Hippocampal formation (tissue), 2 donors: ENCODE data around the gene TAF4.
"Not testable (repeated sequence)": the region's sequence is repeated elsewhere in the genome, so short reads cannot be mapped to it uniquely, and the experiment has no call there.

ENCODE experiments used
- DNase-seq, 2 donors: peaks; one replicate each; lab custom pipeline; 2025; lab: John Stamatoyannopoulos, UW

The TAF4 gene

DNA sequence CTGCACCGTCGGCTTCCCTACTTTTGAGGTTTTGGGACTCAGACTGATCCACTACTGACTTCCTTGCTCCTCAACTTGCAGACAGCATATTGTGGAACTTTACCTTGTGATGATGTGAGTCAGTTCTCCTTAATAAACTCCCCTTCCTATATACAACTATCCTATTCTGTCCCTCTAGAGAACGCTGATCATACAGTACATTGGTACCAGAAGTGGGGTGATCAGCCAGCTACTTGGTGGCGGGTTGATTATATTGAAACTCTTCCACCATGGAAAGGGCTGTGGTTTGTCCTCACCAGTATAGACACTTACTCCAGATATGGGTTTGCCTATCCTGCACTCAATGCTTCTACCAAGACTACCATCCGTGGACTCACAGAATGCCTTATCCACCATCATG, 7.6 kb upstream of the TAF4 start:
- DNase-seq, result no peak

DNA sequence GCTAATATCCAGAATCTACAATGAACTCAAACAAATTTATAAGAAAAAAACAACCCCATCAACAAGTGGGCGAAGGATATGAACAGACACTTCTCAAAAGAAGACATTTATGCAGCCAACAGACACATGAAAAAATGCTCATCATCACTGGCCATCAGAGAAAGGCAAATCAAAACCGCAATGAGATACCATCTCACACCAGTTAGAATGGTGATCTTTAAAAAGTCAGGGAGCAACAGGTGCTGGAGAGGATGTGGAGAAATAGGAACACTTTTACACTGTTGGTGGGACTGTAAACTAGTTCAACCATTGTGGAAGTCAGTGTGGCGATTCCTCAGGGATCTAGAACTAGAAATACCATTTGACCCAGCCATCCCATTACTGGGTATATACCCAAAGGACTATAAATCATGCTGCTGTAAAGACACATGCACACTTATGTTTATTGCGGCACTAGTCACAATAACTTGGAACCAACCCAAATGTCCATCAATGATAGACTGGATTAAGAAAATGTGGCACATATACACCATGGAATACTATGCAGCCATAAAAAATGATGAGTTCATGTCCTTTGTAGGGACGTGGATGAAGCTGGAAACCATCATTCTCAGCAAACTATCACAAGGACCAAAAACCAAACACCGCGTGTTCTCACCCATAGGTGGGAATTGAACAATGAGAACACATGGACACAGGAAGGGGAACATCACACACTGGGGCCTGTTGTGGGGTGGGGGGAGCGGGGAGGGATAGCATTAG, 6.2 kb upstream of the TAF4 start:
- not testable (repeated sequence) for DNase-seq

DNA sequence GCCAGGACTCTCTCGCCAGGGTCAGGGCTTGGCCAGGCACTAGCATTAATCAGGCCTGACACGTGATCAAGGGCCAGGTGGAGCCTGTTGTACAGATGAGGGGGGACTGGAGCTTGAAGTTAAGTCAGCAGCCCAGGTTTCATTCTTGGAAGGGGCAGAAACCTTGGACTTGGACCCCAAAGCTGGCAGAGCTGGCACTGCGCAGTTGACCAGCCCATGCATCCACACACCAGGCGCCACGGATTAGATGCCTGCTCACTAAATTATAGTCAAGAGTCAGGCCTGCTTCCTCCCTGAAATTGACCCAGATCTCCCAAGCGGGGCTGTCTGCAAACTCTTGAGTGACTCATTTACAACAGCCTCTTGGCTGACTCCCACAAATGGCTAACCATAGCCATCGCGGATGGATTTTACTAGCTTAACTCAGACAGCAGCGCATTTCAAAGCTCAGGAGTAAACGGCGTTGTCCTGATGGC, 4.1 kb upstream of the TAF4 start:
- DNase-seq, result no peak

DNA sequence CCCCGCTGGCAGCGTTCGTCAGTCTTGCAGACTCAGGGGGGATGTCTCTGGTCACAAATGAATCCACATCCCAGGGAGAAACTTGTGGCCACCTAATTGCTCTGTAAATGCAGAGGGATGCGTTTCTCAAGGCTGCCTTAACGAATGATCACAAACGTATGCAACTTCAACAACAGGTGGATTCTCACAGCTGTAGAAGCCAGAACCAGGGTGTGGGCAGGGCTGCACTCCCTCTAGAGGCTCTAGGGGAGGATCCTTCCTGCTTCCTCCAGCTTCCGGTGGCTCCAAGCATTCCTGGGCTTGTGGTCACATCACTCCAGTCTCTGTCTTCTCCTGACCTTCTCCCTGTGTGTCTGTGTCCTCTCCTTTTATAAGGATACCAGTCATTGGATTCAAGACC, 3.3 kb upstream of the TAF4 start:
- DNase-seq, result no peak

DNA sequence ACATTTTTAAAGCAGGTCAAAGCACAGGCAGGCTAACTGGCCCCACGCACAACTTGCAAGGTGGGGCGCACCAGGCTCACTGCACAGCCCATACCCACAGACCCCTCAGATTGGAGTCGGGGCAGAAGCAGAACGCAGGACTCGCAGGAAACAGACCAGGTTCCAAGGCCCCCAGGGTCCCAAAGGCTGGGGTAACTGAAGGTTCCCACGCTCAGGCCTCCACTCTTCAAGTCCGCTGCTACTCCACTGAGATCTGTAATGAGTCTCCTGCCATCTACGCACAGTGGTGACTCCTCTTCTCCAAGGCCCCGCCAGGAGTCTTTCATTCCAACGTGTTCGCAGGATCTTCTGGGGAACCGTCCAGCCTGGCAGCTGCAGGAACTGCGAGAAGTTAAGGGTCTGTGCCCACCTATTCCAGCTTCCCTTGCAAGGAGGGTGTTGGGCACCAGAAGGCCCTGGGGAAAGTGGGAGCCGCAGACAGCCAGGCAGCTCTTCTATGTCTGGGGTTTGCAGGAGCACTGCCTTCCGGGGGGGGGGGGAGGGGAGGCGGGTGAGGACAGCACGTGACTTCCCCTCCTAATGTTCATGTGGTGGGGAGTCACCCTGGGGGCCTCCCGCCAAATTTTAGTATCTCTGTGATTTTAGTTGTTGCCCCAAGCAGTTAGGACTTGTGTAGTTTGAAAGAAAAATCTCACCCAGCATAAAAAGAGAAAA, 2.0 kb upstream of the TAF4 start:
- no peak for DNase-seq

DNA sequence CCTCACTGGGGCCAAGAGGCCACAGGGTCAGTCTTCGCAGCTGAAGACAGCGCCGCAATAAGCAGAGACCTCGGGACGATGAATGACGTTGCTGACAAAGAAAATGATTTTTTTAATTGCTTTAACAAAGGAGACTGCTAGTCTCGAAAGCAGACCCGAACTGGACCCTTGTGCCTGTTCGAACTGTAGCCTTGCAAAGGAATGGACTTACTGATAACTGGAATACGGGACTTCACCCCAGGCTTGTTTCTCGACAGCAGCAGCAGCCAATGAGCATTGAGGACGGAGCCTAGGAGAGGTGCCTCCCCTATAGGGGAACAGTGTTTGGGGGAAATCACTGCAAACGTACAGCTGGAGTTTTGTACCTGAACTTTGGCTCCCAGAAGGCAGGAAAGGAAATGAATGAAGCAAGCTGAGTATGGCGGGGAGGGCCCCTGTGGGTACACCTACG, 1.3 kb upstream of the TAF4 start:
- peak in 1 of 2 donors; percentile 21 for DNase-seq

DNA sequence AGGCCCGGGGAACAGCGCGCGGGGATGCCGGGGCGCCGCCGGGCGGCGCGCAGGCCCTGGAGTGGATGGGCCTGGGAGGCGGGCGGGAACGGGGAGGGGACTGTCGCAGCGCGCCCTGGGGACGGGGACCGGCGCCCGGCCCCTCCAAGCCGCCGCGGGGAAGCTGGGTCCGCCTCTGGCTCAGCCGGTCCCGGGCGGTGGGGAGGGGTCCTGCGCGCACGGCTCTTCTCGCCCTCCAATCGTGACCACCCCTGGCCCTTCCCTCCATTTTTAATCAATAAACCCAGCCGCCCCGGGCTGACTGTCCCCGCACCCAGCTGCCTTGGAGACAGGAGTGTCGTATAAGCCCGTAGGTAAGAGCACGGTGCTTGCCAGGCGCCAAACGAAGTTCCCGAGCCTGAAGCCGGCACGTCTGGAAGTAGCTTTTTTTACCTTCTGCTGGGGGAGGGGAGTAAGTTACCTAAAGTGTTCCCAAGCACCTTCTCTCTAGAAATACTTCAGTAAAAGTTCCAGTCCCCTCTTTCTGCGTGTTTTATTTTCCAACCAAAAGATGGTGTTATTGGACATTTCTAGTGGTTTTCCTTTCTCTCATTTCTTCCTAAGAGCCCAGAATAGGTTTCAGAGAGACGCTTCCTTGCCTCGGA, 780 bp upstream of the TAF4 start:
- peak; percentile 31 to 56 for DNase-seq

DNA sequence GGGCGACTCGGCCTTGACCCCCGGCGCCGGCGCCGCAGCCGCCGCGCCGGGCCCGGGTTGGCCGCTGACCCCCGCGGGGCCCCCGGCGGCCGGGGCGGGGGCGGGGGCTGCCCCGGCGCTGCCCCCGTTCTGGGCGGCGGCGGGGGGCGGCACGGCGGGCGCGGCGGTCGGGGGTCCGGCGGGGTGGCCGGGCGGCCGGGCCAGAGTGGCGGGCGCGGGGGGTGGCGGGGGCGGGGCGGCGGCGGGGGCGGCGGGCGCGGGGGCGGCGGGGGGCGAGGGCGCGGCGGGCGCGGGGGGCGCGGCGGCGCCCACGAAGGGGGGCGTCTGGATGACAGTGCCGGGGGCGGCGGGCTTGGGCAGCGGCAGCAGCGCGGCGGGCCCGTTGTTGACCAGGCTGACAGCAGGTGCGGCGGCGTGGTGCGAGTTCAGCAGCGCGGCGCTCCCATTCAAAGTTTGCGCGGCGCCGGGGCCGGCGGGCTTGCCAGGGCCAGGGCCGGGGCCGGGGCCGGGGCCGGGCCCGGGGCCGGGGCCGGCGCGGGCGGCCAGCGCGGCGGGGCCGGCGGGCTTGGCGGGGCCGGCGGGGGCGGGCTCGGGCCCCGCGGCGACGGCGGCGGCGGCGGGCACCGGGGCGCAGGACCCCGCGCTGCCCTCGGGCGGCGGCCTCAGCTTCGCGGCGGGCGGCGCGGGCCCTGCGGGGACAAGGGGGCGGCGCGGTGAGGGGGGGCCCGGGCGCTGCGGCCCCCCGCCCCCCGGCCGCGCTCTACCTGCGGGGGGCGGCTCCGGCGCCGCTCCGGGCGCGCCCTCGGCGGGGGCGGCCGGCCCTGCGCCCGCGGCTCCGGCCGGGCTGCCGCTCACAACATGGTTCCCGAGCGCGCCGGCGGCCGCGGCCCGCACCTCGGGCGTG, 659 bp downstream of the TAF4 start:
- no peak for DNase-seq

DNA sequence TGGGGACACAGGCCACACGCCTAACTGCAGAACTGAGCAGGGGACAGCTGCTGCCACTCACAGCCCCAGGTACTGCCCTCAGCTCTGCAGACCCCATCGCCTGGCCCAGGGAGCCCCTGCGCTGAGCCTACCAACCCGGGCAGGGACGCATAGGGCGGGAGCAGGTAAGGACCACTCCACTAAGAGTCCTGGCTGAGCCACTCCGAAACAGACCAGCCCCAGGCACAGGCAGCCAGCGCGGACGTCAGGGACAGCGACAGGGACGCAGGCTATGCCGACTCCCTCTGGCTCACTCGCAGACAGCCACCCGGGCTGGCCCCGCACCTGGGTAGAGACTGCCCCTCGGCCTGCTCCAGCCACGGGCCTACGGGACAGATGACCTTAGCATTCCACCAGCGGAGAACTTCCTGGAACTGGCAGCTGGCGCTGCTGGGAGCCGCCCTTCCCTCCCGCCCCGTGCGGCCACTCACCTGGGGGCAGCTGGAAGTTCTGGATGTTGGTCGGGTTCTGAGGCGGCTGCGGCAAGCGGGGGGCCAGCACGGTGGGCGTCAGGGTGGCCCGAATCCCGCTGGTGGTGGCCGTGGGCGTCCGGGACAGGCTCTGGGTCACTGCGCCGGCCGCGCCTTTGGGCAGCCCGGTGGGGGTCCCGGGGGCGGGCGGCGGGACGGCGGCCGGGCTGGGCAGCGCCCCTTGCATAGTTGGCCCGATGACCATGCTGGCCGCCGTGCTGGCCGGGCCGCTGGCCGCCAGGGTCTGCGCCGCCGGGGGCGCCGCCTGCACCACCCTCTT, 1.5 kb downstream of the TAF4 start:
- no peak for DNase-seq

DNA sequence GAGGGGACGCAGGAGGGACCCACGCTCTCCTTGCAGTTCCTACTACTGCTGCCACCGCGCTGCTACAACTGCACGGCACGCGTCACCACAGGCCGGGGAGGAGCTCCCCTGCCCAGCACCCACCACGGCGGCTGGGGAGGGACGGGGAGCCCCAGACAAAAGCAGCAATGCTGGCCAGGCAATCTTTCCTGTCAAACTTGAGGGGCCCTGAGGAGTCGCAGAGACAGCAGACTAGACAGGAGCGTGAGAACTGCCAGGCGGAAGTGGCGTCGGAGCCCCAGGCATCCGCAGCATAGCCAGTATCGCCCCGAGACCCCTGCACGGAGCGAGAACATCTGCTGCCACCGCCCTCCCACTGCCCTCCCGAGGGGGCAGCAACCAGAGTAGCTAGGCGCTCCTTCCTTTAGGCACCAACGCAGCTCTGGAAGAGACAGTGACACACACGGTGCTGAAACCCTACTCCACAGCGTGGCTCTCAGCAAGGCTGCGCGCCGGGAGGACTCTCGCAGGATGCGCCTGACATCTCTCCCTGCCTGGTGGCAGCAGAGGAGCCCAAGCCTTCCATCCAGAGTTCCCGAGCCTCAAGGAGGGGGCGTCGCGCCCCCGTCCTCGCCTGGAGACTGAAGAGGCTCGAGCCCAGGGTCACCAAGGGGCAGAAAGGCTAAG, 2.2 kb downstream of the TAF4 start:
- DNase-seq, result no peak

DNA sequence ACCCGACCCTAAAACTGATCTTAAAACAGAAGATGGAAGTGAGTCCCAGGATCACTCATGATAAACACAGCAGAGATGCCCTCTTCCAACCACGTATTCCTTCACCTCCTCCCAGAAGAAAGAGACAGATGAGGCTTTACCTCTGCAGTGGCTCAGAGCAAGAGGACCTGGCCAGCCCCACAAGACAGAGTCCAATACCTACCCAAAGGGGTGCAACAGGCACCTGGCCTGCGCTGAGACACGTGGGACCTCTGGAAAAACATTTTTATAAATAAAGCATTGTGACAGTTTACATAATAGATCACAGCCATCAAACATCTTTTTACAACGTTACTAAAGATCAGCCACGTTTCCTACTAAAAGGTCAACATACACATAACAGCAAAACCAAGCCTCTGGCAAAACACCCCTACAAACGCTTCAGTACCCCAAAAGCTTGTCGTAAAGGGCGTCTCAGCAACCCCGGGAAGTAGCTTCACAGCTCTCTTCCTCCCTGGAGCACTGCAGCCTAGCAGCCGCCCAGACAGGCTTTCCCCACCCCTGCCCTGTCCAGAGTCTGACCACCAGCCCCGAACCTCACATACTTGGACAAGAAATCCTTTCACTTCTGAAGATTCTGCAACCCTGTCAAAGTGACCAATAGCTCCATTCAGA, 2.9 kb downstream of the TAF4 start:
- no peak for DNase-seq

DNA sequence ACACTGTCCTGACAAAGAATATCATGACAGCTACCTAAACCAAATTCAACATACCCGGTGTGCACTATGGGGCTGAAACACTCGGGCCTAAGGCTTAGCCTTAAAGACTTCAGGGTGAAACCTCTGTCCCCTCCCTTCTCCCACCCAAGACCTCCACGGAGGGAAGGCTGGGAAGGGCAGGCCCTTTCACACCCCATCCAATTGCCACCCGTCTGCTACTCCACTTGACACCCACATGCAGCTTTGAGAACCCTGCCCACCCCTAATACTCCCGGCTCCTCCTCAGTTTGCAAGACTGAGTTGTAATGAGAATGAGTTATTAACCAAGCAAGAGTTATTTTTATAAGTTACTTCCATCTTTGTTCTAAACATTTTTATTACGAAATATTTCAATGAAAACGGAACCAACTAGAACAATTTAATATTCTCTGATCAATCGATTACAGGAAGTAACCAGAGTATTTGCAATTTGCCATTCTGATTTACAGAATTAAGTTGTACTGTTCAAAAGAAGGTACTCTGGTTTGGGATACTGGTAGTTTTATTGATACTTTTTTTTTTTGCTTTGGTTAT, 3.7 kb downstream of the TAF4 start:
- no peak for DNase-seq

DNA sequence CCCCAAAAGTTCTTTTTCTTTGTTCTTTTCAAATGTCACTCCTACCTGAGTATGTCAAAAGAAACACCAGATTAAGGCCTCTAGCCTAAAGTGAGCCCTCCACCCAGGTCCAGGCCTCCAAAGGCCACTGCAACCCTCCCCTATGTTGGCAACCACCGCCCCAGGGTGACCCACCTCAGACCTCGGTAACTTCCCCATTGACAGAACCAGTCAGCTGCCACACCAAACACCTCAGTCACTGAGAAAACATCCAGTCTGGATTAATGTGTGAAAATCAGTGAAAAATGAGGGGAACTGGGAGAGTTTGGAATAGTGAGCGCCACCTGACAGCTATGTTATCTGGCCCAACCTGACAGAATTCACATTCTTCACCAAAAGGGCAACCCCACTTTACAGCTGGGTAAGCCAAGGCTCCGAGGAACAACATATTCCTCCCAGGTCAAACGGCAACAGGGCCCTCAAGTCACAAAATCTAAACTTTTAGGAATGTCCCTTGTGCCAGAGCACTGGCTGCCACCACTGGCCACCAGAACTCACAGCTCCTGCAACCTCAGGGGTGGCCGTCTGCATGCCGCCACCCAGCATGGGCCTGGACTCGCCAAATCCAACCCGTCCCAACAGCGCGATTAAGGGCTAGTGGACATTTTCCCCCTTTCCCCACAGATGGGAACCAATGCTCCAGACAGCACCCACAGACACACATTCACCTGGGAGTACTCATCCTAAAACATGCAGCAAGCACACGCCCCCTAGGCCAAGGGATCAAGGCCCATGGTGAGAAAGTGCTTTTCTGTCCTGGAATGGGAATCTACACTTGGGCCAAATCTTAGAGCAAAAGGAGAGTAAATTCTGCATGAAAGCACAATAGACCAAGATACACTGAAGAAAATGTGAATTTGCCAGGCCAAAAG, 4.8 kb downstream of the TAF4 start:
- no peak for DNase-seq

DNA sequence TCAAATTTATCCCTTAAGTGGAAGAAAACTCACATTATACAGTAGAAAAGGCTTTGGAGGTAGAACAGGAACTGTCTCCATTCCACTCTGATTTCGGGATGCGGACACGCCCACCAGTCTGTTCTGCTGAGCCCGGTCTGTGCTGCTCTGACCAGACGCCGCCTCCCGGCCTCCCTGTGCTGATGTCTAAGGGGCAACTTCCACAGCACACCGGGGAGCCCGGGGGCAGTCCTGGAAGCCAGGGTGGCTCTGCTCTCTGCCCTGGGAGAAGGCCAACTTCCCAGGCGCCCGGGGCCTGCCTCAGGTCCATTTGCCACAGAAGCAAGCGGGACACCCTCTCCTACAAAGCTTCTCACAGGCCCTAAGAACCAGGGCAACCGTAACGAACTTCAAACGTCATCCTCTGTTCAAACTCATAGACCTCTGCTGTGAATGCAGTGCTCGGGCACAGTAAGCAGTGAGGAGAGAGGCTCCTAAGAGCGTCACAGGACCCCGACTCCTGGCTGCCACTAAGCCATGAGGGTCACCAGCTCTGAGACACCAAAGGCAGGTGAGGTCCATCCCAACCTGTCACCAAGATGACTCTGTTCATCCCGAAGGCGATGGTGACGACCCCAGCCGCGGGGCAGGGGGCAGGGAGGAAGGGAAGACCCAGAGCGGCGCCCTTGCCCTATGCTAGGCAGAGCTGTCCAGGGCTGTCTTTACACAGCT, 5.6 kb downstream of the TAF4 start:
- no peak for DNase-seq

DNA sequence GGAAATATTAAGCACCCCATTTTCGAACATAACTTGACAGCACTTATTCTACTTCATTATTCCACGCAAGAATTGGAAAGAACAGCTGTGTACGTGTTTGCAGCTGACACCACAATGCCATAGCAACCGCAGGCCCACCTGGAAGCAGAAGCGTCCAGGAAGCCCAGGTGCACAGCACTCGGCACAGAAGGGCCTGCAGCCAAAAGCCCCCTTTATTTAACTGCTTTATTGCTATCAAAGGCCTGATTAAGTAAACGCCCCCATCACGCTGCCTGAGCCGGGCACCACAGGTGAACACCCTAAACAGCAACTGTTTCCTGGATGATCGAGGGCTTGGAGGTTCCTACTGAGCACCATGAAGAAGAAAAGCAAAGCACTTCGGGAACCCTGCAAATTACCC, 6.3 kb downstream of the TAF4 start:
- DNase-seq, result no peak

DNA sequence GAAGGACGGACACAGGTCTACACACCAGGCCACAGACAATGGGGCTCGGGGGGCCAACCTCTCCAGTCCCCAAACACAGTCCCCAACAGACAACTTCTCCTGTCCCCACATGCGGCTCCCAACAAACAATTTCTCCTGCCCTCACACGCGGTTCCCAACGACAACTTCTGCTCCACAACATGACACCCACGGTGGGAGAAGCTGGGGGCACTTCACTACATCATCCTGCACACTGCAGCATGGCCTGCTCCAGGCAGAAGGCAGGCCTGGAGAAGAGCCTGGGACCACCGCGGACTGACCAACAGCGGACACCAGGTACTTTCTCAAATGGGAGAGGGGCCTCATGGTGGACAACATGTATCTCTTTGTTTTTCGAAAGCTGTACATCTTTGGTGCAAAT, 6.7 kb downstream of the TAF4 start:
- DNase-seq, result no peak

DNA sequence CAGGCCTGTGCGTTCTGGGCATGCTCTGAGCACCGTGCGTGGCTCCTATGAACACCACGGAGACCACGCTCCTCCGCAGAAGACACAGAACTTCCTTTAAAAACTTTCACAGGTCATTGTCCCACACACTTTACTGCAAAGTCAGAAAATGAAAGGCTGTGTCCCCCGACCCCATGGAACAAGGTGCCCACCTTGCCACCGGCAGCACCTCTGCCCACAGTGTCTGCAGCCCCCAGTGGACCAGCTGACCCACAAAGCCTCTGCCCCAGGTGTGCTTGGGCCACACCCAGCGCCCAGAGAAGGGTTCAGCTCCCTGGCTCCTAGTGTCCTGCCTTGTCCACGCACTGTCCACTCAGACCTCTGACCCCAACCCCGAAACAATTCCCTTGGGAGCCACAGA, 8.7 kb downstream of the TAF4 start:
- no peak for DNase-seq

DNA sequence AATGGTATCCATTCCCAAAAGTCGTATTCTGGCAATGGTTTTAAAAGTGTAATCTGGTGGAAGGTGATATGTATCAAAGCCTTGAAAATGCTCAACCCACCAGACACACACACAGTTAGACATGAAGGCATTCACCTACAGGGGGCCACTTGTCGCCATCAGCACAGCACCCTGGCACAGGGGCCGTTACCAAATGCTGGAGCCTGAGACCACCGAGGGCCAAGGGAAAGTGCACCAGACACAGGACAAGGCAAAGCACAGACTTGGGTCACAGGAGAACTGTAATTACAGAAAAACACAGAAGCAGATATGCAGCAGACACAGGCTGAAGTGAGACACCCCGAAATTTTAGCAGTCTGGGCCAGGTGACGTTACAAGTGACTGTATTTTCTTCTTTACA, 9.3 kb downstream of the TAF4 start:
- no peak for DNase-seq
